Esophagus squamous epithelium (tissue), 4 donors: ENCODE measurements around the gene ZNF579.

Experiments
- POLR2A ChIP-seq, 4 donors: fragments of 450-650 bp; IDR thresholded peaks; one replicate each; pipeline ENCODE4 v1.6.1; 2017; ENCODE audit warnings: antibody characterized with exemption in 4 of 4, mild to moderate bottlenecking in 4 of 4, moderate library complexity in 3 of 4
- TF ChIP-seq, protein P1 (sequence below), 6 experiments: fragments of 450-650 bp in 4 of 6; fragments of 200-600 bp in 2 of 6; sonication (generic) in 2 of 6; IDR thresholded peaks; one replicate each; pipeline ENCODE4 v1.5.1; 2016 to 2019; ENCODE audit warnings: antibody characterized with exemption in 6 of 6, mild to moderate bottlenecking in 4 of 6, moderate library complexity in 4 of 6

DNA sequence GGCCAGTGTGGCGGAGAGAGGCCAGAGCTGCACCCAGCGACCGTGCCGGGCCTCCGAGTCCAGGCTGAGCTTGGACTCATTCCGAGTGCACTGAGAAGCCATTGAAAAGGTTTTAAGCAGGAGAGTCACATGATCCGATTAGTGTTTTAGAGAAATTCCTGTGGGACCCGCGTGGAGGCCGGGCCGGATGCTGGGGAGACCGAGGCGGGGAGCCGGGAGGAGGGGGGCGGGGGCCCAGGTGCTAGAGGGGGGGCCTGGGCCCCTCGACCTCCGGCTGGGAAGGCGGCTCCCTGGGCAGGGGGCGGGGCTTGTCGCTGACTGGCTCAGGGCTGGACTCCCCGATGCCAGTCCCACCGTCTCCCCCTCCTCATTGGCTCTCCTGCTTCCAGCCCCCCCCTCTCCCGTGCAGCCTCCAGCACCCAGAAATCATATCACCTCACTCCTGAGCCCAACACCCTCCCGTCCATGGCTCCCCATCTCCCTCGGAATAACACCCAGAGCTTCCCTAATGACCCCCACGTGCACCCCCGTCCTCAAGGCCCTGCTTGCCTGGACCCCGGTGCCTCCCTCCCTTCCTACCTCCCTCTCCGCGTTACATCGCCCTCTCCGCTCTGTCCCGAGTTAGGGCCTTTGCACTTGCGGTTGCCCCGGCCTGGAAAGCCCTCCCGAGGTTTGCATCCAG, 5.2 kb upstream of the ZNF579 start:
- TF ChIP-seq, protein P1, sequence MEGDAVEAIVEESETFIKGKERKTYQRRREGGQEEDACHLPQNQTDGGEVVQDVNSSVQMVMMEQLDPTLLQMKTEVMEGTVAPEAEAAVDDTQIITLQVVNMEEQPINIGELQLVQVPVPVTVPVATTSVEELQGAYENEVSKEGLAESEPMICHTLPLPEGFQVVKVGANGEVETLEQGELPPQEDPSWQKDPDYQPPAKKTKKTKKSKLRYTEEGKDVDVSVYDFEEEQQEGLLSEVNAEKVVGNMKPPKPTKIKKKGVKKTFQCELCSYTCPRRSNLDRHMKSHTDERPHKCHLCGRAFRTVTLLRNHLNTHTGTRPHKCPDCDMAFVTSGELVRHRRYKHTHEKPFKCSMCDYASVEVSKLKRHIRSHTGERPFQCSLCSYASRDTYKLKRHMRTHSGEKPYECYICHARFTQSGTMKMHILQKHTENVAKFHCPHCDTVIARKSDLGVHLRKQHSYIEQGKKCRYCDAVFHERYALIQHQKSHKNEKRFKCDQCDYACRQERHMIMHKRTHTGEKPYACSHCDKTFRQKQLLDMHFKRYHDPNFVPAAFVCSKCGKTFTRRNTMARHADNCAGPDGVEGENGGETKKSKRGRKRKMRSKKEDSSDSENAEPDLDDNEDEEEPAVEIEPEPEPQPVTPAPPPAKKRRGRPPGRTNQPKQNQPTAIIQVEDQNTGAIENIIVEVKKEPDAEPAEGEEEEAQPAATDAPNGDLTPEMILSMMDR (IDR thresholded peaks at IDR 0.05), result no peak
- TF ChIP-seq POLR2A (IDR thresholded peaks at IDR 0.05), result no peak
